HG02973 (cell line): Measurements from ENCODE around the gene ATXN2.
A peak's percentile ranks its signal among the peaks of the same experiment; 100 is the strongest.

Experiments used
- ATAC-seq: cut with Tn5 transposase; IDR thresholded peaks from one replicate; pipeline ENCODE4 v1.9.1; 2021; ENCODE audit warnings: moderate library complexity; ENCODE audit not compliant: unreplicated experiment

The ATXN2 gene

DNA sequence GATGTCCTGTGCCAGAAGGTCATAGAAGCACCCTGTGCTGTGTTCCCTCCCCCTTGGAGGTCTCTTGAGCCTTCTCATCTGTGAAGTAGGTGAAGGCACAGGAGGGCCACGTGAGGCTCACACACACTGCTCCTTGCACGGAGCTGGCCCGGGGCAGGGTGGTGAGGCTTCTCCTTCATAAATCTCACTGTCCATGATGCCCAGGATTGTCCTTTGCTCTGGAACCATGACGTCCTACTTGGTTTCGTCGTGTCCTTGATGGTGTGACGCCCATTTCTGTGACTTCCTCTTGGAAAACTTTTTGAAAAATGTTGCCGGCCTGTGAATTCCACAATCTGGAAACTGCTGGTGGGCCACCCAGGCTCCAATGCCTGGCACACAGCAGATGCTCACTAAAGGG is 159.0 kb downstream of the ATXN2 start:
- ATAC-seq: no peak

DNA sequence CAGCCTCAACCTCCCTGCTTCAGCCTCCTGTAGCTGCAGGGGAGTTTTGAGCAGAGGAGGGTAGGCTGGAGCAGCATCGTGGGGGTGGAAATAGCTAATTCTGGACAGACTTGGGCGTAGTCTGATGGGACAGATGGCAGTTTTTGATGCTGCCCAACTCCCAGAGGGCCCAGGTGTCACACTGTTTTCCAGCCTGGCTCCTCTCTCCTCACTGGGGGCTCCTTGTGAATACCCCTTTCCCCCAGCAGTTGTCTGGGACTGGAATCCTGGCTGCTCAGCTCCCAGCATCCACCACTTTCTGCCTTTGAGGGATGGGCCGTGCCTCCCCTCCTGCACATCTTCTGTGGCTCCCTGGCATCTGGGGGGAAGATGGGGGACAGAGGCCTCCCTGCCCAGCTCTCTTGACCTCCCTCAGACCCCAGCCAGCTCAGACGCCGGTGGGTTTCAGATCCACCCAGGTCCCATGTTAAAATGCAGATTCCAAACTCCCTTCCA is 159.4 kb downstream of the ATXN2 start:
- ATAC-seq: no peak

DNA sequence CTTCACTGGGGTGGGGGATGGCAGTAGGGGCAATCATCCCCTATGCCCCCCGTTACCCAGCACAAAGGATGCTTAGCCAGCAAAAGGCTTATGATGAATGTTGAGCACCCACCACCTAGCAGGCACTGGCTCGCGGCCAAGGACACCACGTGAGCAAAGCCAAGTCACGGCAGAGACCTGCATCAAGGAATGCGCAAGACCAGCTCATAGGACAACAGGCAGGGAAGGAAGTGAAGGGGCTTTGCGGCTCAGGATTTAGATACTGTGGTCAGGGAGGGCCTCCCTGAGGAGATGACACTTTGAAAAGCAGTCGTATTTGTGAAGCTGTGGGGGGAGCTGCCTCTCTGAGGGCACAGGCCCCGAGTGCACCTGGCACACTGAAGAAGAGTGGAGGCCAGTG is 160.6 kb downstream of the ATXN2 start:
- no peak for ATAC-seq

DNA sequence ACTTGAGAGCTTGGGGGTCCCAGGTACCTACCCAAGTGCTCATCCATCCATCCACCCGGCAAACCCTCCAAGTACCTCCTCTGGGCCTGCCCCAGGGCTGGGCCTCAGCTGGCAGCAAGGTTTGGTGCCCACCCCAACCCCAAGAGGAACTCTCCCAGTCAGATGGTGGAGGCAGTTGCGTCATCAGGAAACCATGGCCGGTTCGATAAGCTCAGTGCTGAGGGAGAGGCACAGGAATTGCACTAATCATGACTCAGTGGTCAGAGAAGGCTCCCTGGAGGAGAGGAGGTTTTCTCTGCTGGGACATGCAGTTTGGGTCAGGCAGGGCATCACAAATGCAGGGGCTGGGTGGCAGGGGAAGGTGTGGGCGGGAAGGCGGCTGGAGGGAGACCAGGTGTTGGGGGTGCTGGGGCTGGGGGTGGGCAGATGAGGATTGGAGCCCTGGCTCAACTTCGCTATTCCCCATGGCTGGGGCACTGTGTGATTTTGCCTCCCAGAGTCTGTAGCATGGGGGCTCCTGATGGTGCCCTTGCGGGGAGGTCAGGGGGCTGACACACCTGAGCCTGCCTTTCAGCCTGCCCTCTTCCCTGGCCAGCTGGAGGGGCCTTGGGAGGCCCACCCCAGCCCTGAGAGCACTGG is 161.2 kb downstream of the ATXN2 start:
- ATAC-seq: no peak

DNA sequence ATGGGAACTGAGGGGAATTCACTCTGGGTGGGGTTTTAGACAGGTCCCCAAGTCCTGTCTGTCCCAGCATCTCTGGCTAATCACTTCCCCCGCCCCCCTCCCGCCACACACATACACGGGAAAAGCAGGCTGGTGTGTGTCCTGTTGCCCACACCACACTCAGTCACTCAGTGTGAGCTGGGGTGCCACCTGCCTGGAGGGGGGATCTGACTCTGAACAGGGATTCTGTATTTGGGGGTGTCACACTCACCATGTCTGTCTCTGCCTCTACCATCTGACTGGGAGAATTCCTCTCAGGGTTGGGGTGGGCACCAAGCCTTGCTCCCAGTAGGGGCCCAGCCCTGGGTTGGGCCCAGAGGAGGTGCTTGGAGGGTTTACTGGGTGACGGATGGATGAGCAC is 162.3 kb downstream of the ATXN2 start:
- no peak for ATAC-seq

DNA sequence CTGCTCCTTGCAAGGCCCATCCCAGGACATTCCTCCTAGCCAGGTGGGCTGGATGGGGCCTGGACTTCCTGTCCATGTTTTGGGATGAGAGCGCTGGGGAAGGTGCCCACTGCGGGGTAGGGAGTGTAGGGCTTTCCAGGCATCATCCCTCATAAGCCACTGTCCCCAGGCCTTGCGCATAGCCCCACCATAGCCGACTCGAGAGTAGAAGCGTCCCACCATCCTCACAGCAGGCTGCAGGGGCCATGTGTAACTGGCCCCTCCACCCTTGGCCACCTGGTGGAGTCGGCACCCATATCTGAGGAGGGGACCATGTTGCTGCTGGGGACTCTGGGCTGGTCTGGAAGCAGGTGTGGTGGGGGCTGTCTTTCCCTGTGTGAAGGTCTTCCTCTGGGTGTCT is 162.8 kb downstream of the ATXN2 start:
- no peak for ATAC-seq

DNA sequence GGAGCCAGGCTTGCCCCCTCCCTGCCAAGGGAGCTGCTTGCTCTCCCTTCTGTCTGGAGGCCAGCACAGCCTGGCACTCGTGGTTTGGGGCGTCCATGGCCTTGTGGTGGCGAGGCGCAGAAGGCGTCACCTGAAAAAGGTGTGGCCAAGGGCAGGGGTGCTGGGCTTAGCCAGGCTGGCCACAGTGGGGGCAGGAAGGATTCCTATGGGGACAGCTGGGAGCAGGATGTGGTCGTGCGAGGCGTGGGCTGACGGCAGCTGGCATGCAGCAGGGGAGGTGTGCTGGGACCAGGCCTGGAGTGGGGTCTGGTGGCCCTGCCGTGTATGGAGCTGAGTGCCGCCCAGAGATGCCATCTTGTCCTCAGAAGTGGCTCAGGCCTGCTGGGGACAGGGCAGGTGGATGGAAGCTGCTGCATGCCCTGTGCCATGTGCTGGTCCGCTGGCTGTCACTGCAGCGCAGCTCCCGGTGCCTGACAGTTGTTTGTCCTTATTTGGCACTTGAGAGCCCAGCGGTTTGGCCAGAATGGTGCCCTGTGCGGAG is 163.4 kb downstream of the ATXN2 start:
- ATAC-seq: no peak

DNA sequence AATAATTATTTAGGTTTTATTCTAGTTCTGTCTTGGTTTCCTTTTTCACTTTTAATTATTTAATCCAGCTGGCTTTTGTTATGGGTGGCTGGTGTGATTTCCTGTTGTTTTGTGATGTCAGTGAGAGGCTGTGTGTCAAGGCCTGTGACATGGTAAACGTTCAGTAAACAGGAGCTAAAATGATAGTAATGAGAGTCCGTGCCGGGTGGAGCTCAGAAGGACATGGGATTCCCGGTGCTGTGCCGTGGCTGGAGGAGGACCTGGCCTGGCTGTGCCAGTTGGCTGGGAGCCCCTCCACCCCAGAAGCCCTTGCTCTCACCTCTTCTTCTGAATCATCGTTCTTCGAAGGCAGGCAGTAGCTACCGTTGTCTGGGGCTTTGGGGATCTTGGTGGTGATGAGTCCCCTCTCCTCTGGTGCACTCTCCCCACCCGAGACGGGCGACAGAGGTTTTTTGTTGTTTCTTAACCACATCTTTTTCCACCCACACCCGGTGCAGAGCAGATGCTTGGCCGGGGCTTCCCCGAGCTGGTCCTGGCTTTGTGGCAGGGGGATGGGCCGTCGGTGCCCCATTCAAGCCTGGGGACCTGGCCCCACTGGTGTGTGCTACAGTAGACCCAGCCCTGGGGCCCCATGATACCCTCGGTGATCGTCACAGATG is 164.3 kb downstream of the ATXN2 start:
- ATAC-seq: peak; percentile 55

DNA sequence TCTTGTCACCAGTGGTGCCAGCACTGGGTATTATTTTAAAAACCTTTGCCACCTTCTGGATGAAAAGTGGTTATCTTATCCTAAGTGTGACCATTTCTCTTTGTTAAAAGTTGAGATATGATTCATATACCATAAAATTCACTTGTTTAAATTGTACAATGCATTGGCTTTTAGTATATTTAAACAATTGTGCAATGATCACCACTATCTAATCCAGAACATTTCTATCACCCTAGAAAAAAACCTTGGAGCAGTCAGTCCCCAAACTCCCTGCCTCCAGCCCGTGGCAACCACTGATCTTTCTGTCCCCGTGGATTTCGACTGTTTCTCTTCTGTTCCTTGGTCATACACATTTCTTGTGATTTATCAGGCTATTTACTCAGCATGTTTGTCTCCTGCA is 165.1 kb downstream of the ATXN2 start:
- ATAC-seq: no peak

DNA sequence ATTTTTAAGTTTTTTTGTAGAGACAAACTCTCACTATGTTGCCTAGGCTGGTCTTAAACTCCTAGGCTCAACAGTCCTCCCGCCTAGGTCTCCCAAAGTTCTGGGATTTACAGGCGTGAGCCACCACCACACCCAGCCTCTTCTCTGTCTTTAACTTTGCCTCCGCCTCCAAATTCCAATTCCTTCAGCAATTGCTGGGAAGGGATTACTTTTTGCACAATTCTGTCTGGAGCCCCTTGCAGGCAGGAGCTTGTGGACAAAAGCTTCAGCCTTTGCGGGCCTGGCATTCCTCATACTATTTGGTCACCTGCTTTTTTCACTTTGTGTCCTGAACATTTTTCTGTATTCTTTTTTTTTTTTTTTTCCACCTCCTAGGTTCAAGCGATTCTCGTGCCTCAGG is 167.3 kb downstream of the ATXN2 start:
- no peak for ATAC-seq

DNA sequence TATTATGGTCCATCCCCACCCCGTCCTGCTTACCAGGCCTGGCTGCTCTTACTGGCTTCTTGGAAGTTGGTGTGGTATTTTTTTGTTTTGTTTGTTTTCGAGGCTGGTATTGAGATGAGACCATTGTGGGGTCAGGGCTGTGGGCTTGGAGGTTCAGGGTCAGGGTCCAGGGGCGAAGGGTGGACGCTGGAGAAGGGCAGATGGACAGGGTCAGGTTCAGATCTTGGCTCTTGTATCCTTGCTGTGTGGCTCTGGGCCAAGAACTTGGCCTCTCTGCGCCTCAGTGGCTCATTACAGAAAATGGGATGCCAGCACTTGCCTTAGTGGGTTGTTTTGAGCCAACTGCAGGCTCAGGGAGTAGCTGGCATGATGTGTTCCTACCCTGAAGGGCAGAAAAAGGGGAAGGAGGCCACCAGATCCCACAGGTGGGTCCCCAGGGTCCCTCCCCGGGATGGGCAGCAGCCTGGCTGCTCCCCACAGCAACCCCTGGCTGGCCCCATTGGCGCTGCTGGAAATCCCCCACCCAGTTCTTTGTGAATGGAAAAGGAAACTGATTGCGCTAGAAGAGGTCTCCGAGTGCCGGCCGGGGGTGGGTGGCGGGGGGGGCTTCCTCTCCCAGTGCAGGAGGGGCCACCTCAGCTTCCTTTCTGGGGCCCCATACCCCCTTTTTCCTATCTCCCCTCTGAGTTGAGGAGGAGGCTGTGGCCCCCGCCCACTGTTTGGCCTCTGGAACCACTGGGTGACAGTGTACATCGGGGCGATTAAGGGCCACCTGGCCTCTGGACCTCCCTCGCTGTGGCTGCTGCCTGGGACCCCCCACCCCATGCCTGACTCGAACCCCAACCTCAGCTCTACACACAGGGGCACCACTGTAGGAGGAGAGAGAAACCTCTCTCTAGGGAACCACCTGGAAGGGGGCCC is 168.4 kb downstream of the ATXN2 start:
- ATAC-seq: no peak

DNA sequence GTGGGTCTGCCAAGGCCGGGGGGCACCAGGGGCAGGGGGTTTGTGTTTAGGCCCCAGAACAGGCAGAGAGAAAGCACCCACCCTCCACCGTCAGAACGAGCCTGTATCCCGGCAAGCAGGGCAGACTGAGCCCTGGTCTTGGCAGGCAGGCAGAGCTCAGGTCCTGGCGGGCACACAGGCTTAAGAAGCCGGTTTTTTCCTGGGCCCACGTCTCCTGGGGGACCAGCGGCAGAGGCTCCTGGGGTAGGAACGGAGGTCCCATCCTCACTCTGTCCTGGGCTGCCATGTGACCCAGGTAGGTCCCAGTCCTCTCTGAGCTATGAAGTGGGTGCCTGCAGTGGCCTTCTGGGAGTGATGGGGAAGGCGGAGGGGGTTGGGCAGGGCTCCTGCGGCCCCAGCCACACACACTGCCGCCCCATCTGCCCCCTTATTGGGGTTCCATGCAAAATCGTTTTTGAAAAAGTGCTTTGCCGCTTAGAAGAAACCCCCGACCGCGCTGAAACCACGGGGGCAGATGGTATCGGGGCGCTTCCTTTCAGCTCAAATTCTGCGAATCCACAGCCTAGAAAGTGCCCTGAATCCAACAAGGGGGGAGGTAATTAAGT is 169.2 kb downstream of the ATXN2 start:
- ATAC-seq: no peak

DNA sequence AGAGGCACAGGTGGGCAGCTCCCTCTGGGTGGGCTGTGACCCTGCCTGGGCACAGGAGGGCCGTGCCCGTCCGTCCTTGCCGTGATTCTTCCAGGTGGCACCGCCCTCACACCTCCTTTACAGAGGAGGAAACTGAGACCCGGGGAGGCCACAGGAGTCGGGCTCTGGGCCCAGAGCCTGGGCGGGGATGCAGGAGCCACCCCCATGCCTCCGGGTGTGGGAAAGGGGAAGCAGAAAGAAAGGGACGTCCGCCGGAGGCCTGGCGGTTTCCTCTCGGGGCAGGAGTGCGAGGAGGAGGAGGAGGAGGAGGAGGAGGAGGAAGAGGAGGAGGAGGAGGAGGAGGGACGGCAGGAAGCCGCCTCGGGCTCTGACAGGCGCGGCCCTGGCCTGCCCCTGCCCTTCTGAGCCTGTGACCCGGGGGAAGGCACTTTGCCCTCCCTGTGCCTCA is 170.4 kb downstream of the ATXN2 start:
- no peak for ATAC-seq

DNA sequence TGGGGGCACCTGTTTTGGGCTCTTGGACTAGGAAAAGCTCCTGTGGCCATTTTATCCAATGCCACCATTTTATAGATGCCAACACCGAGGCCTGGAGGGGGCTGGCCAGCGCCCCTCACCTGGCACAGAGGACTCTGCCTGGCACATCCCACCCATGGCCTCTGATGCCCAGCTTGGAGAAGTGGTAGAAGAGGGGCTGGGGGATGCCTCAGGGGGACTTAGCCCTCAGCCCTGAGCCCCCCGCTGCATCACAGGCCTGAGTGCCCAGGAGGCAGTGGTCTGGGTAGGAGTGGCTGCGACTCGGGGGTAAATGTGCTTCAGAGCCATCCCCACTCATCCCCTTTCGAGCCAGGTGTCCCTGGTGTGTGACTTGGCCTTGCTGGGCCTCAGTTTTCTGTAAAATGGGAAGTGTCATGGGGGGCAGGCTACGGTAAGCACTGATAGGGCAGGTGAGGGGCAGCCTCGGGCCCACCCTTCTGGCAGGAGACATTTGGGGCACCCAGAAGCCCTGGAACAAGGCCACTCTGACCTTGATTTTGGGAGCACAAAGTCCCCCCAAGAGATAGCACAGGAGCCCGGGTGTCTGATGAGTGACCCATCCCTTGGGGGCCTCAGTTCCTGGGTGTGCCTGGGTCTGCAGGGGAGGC is 170.9 kb downstream of the ATXN2 start:
- no peak for ATAC-seq

DNA sequence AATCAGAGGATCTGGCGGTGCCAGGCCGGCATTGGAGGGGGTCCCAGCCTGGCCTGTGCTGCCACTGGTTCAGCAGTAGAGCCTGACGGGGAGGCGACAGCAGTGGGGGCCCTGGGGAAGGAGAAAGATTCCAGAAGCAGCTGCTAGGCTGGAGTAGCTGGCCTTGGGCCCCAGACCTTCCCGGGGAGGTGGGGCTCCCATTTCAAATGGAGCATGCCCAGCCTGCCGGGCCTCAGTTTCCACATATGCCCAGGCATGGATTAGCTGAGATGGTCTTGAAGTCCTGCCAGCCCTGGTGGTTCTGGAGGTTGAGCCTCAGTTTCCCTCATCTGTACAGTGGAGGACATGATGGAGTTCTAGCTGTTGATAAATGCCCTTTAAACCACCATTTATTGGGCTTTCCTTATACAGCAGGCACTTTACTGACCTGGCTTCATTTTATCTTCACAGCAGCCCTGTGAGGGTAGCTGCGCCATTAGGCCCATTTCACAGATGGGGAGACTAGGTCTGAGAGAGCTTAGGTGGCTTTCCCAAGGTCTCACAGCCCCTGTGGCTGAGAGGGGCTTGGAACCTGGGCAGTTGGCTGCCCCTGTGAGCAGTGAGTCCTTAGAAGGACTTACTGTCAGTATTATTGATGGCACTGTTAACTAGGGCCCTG is 171.6 kb downstream of the ATXN2 start:
- ATAC-seq: no peak

DNA sequence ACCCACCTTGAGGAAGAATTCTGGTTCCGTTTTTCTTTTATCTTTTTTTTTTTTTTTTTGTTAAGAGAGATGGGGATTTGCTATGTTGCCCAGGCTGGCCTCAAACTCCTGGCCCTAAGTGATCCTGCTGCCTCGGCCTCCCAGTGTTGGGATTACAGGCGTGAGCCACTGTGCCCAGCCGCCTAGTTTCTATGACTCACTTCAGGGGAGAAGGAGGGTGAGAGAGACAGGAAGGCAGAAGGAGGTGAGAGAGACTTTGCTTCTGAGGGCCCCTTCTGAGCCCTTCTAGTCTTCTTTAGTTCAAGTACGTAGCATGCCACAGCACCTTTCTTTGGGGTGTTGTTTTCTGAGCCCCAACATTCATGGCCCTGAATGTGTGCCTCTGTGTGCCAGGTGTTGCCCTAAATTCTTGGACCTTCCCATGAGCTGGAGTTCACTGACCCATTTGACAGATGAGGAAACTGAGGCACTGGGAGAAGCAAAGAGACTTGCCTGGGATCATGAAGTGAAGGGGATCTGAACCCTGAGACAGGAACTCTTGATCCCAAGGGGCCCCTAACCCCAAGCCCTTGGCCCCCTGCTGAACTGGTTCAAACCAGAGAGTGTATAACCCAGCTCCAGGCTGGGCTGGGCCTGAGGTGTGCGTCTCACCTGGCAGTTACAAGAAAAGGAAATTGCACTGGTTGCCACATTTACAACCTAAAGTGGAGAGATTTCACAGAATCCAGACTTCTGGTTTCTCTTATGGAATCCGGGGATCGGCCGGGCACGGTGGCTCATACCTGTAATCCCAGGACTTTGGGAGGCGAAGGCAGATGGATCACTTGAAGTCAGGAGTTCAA is 172.6 kb downstream of the ATXN2 start:
- no peak for ATAC-seq

DNA sequence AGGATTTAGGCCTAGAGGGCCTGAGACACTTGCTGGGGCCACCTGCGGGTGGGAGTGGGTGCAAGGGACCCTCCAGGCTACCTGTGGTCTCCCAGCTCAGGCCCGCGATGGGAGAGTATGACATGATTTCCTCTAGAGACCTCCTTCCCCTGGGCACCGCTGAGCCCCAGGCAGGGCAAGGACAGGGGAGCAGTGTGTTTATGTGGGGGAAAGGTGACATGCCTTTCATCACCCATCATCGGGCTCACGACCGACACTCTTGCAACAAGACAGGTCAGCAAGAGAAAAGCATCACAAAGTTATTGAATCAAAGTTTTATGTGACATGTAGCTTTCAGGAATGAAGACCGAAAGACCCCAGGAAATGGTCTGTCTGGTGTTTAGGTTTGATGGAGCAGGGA is 173.5 kb downstream of the ATXN2 start:
- ATAC-seq: no peak

DNA sequence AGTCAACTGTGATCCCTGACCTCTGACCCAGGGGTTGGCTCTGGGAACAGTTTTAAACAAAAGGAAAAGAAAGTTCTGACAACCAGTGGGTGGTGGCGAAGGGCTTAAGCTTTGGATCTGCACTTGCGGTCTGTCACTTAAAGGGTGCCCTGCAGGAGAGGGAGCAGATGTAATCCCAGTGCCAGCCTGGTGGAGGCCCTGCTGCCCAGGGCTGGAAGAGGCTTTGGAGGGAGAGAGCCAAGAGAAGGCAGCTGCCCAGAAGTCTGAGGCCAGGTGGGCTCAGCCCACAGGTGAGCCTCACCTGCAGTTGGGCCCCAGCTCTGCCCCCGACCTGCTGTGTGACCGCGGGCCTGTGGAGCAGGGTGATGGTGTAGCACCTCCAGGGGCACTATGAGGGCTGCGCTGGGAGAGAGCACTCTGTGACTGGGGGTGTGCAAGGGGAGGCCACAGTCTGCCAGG is 174.3 kb downstream of the ATXN2 start:
- no peak for ATAC-seq

DNA sequence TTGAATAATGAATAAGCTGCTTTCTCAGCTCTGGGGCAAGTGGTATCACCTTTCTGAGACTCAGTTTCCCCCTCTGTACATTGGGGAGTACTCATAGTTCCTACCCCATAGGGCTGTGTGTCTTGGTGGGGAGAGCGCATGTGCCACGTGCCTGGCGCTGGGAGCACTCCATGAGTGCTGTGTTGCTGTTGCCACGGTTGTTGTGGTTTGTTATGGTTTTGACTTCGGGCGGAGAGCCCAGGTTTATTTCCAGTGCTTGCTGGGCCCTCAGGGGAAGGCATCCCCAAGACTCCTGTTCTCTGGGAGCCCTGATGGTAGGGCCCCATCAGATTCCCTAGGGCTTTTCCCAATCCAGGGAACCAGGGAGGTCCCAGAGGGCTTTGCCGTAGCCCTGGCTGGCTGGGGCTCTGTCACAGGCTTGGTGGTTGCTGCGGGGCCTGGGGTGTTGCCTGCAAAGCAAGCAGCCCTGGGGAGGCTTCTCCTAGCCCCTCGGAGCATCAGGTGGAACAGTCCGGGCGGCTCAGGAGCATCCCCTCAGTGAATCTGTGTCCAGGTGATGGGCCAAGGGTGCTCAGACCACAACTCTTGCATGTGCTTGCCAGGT is 174.8 kb downstream of the ATXN2 start:
- ATAC-seq: no peak
